WTC11 (cell line): ENCODE data around the gene FAM53B. TPM values are rescaled to one million over a fixed set of nuclear protein-coding genes. Genes with fewer than 3 reads are reported as not detected.

Source experiments
- ATAC-seq: fragments of 200-7000 bp; cut with Tn5 transposase; 2 replicates; pipeline ENCODE4 v1.10.0; 2021; ENCODE audit warnings: mild to moderate bottlenecking, moderate library complexity
- CTCF ChIA-PET: fragments of 300-600 bp; sonication (Branson Sonifier 250); formaldehyde crosslinking; loops from one replicate; lab custom pipeline; 2021; ENCODE audit warnings: antibody characterized with exemption; lab: Charles Lee
- POLR2A ChIA-PET: fragments of 350-600 bp; sonication (Branson Sonifier 250); formaldehyde crosslinking; loops from one replicate; lab custom pipeline; 2021; ENCODE audit warnings: antibody characterized with exemption; lab: Charles Lee
- DNase-seq: peaks from one replicate; pipeline ENCODE4 v3.0.0; 2021; ENCODE audit warnings: low spot score
- H3K27ac Mint-ChIP-seq: 2 replicates; pipeline ENCODE4 v1.8.0; 2021; ENCODE audit warnings: mixed read lengths
- H3K27me3 Mint-ChIP-seq: 2 replicates; pipeline ENCODE4 v1.8.0; 2021; ENCODE audit warnings: low read depth, mild to moderate bottlenecking, moderate library complexity, mixed read lengths
- H3K36me3 Mint-ChIP-seq: 2 replicates; pipeline ENCODE4 v1.8.0; 2021; ENCODE audit warnings: mixed read lengths
- H3K4me1 Mint-ChIP-seq: 2 replicates; pipeline ENCODE4 v1.8.0; 2022; ENCODE audit warnings: mixed read lengths
- H3K4me3 Mint-ChIP-seq: 2 replicates; pipeline ENCODE4 v1.8.0; 2021; ENCODE audit warnings: mild to moderate bottlenecking, moderate library complexity, mixed read lengths
- H3K9me3 Mint-ChIP-seq: 2 replicates; pipeline ENCODE4 v1.8.0; 2021; ENCODE audit warnings: mixed read lengths
- AR ChIP-seq: fragments of 250-450 bp; sonication (Bioruptor Pico); IDR thresholded peaks from 2 replicates; pipeline ENCODE4 v1.9.0; 2021; ENCODE audit warnings: mild to moderate bottlenecking
- ATF2 ChIP-seq: sonication (generic); formaldehyde crosslinking; IDR thresholded peaks from 2 replicates; pipeline ENCODE4 v1.8.1; 2022; ENCODE audit warnings: low read depth, missing genetic modification reagents, borderline replicate concordance
- ATF3 ChIP-seq: sonication (generic); formaldehyde crosslinking; conservative IDR thresholded peaks from 2 replicates; pipeline ENCODE4 v1.8.1; 2022; ENCODE audit warnings: mild to moderate bottlenecking, missing genetic modification reagents
- CBFB ChIP-seq: sonication (generic); formaldehyde crosslinking; IDR thresholded peaks from 2 replicates; pipeline ENCODE4 v1.8.1; 2022; ENCODE audit warnings: mild to moderate bottlenecking, low read depth, missing genetic modification reagents
- CDX4 ChIP-seq: fragments of 250-450 bp; sonication (Bioruptor Pico); IDR thresholded peaks from 2 replicates; pipeline ENCODE4 v1.9.0; 2021; ENCODE audit warnings: moderate library complexity, mild to moderate bottlenecking, inconsistent platforms, borderline replicate concordance
- E2F5 ChIP-seq: sonication (generic); formaldehyde crosslinking; IDR thresholded peaks from 2 replicates; pipeline ENCODE4 v1.8.1; 2022; ENCODE audit warnings: mild to moderate bottlenecking, moderate library complexity, missing genetic modification reagents
- ESRRA ChIP-seq: sonication (generic); formaldehyde crosslinking; IDR thresholded peaks from 2 replicates; pipeline ENCODE4 v1.8.1; 2022; ENCODE audit warnings: mild to moderate bottlenecking, missing genetic modification reagents, borderline replicate concordance
- ETV6 ChIP-seq: sonication (generic); formaldehyde crosslinking; IDR thresholded peaks from 2 replicates; pipeline ENCODE4 v1.8.1; 2022; ENCODE audit warnings: mild to moderate bottlenecking, missing genetic modification reagents
- FOXJ3 ChIP-seq: sonication (generic); formaldehyde crosslinking; IDR thresholded peaks from 2 replicates; pipeline ENCODE4 v1.9.0; 2021; ENCODE audit warnings: missing genetic modification reagents, mild to moderate bottlenecking, borderline replicate concordance
- HMGA2 ChIP-seq: fragments of 250-450 bp; sonication (Bioruptor Pico); IDR thresholded peaks from 2 replicates; pipeline ENCODE4 v1.4.0; 2021; ENCODE audit warnings: mild to moderate bottlenecking, moderate library complexity
- IRF1 ChIP-seq: sonication (generic); formaldehyde crosslinking; IDR thresholded peaks from 2 replicates; pipeline ENCODE4 v1.8.0; 2023; ENCODE audit warnings: missing genetic modification reagents
- MAX ChIP-seq: sonication (generic); formaldehyde crosslinking; IDR thresholded peaks from 2 replicates; pipeline ENCODE4 v1.8.0; 2022; ENCODE audit warnings: mild to moderate bottlenecking, missing genetic modification reagents
- MLX ChIP-seq: sonication (generic); formaldehyde crosslinking; IDR thresholded peaks from 2 replicates; pipeline ENCODE4 v1.8.1; 2023; ENCODE audit warnings: mild to moderate bottlenecking, missing genetic modification reagents, moderate library complexity
- SMAD3 ChIP-seq: sonication (generic); formaldehyde crosslinking; IDR thresholded peaks from 2 replicates; pipeline ENCODE4 v1.8.0; 2022; ENCODE audit warnings: missing genetic modification reagents, mild to moderate bottlenecking, borderline replicate concordance
- SMAD4 ChIP-seq: sonication (generic); formaldehyde crosslinking; IDR thresholded peaks from 2 replicates; pipeline ENCODE4 v1.8.0; 2022; ENCODE audit warnings: mild to moderate bottlenecking, missing genetic modification reagents
- TEAD1 ChIP-seq: sonication (generic); formaldehyde crosslinking; IDR thresholded peaks from 2 replicates; pipeline ENCODE4 v1.8.0; 2022; ENCODE audit warnings: mild to moderate bottlenecking, missing genetic modification reagents
- USF1 ChIP-seq: sonication (generic); formaldehyde crosslinking; IDR thresholded peaks from 2 replicates; pipeline ENCODE4 v1.8.0; 2022; ENCODE audit warnings: mild to moderate bottlenecking, missing genetic modification reagents
- ZMAT4 ChIP-seq: fragments of 250-450 bp; sonication (Bioruptor Pico); IDR thresholded peaks from 2 replicates; pipeline ENCODE4 v1.9.0; 2021; ENCODE audit warnings: mild to moderate bottlenecking
- ZNF671 ChIP-seq: fragments of 250-450 bp; sonication (Bioruptor Pico); IDR thresholded peaks from 2 replicates; pipeline ENCODE4 v1.8.0; 2021; ENCODE audit warnings: mild to moderate bottlenecking
- ZSCAN18 ChIP-seq: fragments of 250-450 bp; sonication (Bioruptor Pico); IDR thresholded peaks from 2 replicates; pipeline ENCODE4 v2.1.2; 2022; ENCODE audit warnings: mild to moderate bottlenecking, moderate library complexity
- total RNA-seq: library from RNA; stranded (reverse); gene quantifications from 3 replicates; pipeline ENCODE4 v1.2.3, GENCODE V29; 2021

The FAM53B gene
- total RNA-seq, 1 experiment from 2014 or later: 21.3 TPM

- Mint-ChIP-seq H3K9me3 (no peaks in the 10 kb centered on the region), H3K27ac (no peak overlapping the region; the same call in 1 of the 2 replicates), H3K4me1 (peaks cover 21% of the 10 kb centered on the region), H3K4me3 (no peak overlapping the region), H3K36me3 (peaks cover 15% of the 10 kb centered on the region), H3K27me3 (no peaks in the 10 kb centered on the region)
- POLR2A ChIA-PET: no interaction called here
- DNase-seq (no peak), ATAC-seq (no peak)
- CTCF ChIA-PET: interaction anchor here (0.9 kb wide), 1 partner anchor 50 kb away, joined by 4 read pairs; no protein-coding TSS in a partner anchor
- no peak for TF ChIP-seq SMAD3 (CRISPR knock-in tag)
- TF ChIP-seq ATF2: no peak
- TF ChIP-seq ZMAT4 (CRISPR knock-in tag): no peak
- no peak for TF ChIP-seq TEAD1 (CRISPR knock-in tag)
- TF ChIP-seq ESRRA (CRISPR knock-in tag): no peak
- no peak for TF ChIP-seq MAX (CRISPR knock-in tag)
These were observed 52.6 kb downstream of the FAM53B start for GRCh38 chr10:124691421-124692099.

- TF ChIP-seq ETV6 (CRISPR knock-in tag): no peak
- no peak for TF ChIP-seq CDX4
- TF ChIP-seq USF1 (CRISPR knock-in tag): no peak
- TF ChIP-seq FOXJ3 (CRISPR knock-in tag): no peak
- TF ChIP-seq ZNF671: no peak
- no peak for TF ChIP-seq ZMAT4 (CRISPR knock-in tag)
- no peak for TF ChIP-seq IRF1 (CRISPR knock-in tag)
- no peak for TF ChIP-seq ZSCAN18 (CRISPR knock-in tag)
- no peak for TF ChIP-seq CBFB (CRISPR knock-in tag)
- TF ChIP-seq ESRRA (CRISPR knock-in tag): no peak
- TF ChIP-seq AR (CRISPR knock-in tag): no peak
- TF ChIP-seq SMAD4: no peak
- TF ChIP-seq ATF3 (CRISPR knock-in tag): no peak
- no peak for TF ChIP-seq E2F5
- no peak for TF ChIP-seq MLX (CRISPR knock-in tag)
- TF ChIP-seq HMGA2: no peak
- TF ChIP-seq, all 79 proteins: peak for 0
- CTCF ChIA-PET: no interaction called here
- POLR2A ChIA-PET: no interaction called here
- peaks cover 21% of the 10 kb centered on the region for H3K4me1 Mint-ChIP-seq
- H3K9me3 Mint-ChIP-seq: no peaks in the 10 kb centered on the region
- DNase-seq (no peak), ATAC-seq (no peak)
- H3K27ac Mint-ChIP-seq: no peak overlapping the region
- no peak overlapping the region for H3K4me3 Mint-ChIP-seq
- no peaks in the 10 kb centered on the region for H3K27me3 Mint-ChIP-seq
- peaks cover 14% of the 10 kb centered on the region for H3K36me3 Mint-ChIP-seq
These were observed 53.2 kb downstream of the FAM53B start for GRCh38 chr10:124691002-124691401.
